ENCODE measurements around the gene CASTOR1. TPM values are rescaled to one million over a fixed set of nuclear protein-coding genes. Genes with fewer than 3 reads are reported as not detected.

The CASTOR1 gene
- total RNA-seq, 3 donors from 2014 or later: 1.1 to 2.9 (median 2.4) TPM

DNA sequence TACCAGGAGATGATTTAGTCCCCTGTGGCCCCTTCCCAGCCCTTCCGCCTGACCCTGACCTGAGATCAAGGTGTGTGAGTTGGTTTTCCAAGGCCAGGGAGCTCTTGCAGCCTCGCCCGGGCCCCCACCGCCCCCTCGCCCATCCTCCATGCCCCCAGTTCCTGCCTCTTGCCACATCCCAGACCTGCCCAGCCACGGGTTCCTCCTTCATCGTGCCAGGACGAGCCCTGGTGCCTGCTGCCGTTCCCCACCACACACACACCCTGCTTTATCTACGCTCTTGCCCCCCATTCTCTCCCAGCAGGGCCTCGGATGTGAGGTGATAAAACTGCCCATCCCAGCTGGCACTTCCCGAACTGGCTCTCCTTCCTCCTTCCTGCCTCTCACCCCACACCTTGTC lies 41.3 kb downstream of the CASTOR1 start:
- no peaks in the 10 kb centered on the region for H3K9me3 Mint-ChIP-seq
- no peak for ATAC-seq
- H3K27me3 Mint-ChIP-seq (ENCODE audit: low read depth): peaks cover 3% of the 10 kb centered on the region
- no peak for DNase-seq
- H3K4me3 Mint-ChIP-seq: peak overlapping the region; percentile 35
- H3K36me3 Mint-ChIP-seq (ENCODE audit: insufficient read depth): peaks cover 18% of the 10 kb centered on the region
- H3K4me1 Mint-ChIP-seq (ENCODE audit: low read depth): peaks cover 50% of the 10 kb centered on the region

GRCh38 chr22:30247561-30247960 lies 41.7 kb downstream of the CASTOR1 start:
- Mint-ChIP-seq H3K4me3 (peak overlapping the region; percentile 92), H3K27me3 (ENCODE audit: low read depth) (peaks cover 3% of the 10 kb centered on the region), H3K4me1 (ENCODE audit: low read depth) (peaks cover 49% of the 10 kb centered on the region), H3K9me3 (no peaks in the 10 kb centered on the region), H3K36me3 (ENCODE audit: insufficient read depth) (peaks cover 22% of the 10 kb centered on the region)
- no peak for ATAC-seq
- DNase-seq: no peak

DNA sequence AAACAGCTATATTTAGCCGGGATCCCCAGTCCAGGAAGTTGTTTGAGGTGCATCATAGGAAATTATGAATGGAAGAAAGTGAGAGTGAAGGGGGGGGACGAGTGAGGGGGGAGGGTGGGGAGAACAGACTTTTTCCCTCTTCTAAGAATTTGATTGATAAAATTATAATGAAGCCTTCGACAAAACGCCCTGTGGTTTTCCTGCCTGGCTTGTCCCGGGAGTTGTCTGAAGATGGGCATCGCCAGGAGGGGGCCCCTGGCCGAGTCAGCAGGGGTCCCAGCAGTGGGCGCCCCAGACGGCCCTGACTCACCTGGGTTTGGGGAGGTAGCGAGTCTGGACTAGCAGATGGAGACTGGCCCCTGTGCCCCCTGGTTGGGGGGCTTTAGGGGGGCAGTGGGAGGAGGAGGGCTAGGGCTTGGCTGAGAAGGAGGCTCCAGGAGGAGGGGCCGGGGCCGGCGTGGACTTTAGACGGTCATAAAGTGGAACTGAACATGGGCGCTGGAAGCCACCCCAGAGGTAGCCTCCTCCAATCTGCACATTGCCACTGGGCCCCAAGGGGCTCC lies 42.4 kb downstream of the CASTOR1 start:
- peak overlapping the region; percentile 92 for H3K4me3 Mint-ChIP-seq
- peaks cover 49% of the 10 kb centered on the region for H3K4me1 Mint-ChIP-seq (ENCODE audit: low read depth)
- DNase-seq (no peak), ATAC-seq (peak; percentile 5 to 10)
- no peaks in the 10 kb centered on the region for H3K9me3 Mint-ChIP-seq
- H3K36me3 Mint-ChIP-seq (ENCODE audit: insufficient read depth): peaks cover 23% of the 10 kb centered on the region
- H3K27me3 Mint-ChIP-seq (ENCODE audit: low read depth): peaks cover 3% of the 10 kb centered on the region

DNA sequence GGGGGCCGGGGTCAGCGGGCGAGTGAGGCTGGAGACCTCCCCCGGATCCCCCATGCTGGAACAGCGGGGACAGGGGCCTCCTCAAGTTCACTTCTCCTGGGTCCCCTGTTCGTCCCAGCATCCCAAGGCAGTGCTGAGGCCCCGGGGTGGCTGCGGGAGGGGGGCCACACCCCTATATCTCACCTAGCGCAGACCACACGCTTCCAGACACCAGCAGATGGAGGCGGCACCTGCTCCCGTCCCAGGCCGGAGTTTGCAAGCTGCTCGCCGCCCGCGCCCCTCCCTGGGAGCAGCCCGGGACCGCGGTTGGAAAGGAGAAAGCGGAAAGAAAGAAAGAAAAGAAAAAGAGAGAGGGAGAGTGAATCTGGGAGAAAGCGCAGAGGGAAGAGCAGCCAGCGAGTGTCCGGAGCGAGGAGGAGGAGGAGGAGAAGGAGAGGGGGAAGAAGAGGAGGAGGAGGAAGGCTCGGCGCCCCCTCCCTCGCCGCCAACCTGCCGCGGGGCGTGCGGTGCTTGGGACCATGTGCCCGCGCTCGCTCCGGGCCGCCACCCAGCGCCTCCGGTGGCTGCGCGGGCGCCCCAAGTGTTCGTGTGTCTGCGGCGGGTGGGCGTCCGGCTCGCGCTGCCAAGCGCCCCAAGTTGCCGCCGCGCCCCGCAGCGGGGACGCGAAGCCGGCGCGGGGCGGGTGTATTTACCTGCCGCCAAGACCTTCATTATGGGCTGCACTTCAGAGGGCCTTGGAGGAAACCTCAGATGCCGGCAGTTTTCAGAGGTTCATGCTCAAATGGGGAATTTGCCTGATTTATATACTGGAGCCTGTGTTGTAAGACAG lies 43.1 kb downstream of the CASTOR1 start, which contains the start of gene LIF:
Gene LIF, minus strand, starts transcription at position 775 of the 829 bp plus-strand sequence. Its CDS starts 64 bp downstream, at position 711.
- H3K4me3 Mint-ChIP-seq: peak within 1 kb of the TSS; percentile 92
- ATAC-seq (peak; percentile 82 to 83), DNase-seq (peak; percentile 51)
- peaks cover 23% of the 10 kb centered on the region for H3K36me3 Mint-ChIP-seq (ENCODE audit: insufficient read depth)
- H3K27me3 Mint-ChIP-seq (ENCODE audit: low read depth): peaks cover 3% of the 10 kb centered on the region
- H3K9me3 Mint-ChIP-seq: no peaks in the 10 kb centered on the region
- H3K4me1 Mint-ChIP-seq (ENCODE audit: low read depth): peaks cover 47% of the 10 kb centered on the region

DNA sequence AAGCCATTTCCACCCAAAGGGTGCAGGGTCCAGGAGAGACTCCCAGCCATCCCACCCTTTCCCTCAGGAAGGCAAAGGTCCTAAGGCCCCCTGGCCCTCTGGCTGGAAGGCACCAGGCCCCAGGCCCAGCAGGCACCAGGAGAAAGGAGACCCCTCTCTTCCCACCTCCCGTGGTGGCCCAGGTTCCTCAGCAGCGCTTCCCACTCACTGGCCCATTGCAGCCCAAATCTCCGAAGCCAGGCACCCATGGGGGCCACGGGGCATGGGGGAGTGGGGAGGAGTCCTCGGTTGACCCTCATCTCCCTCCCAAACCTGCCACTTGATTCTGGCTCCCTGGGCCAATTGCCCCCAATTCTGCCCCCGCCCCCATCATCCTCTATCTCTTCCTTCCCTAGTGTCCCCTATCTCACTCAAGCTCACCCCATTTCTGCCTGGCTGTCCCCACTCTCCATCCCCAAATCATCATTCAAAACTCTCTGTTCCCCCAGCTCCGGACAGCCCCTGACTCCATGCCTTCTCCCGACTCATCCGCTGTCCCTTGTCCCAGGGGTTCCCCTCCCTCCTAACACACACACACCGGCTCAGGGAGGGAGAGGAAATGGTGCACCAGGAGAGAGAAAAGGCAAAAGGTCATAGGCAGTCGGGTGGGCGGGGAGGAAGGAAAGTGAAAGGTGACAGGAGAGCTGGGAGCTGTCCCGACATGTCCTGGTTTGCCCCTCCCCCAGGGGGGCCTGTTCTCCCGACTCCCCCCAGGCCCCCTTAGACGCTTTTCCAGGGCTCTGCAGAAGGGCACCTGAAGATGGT lies 43.9 kb downstream of the CASTOR1 start:
- H3K9me3 Mint-ChIP-seq: no peaks in the 10 kb centered on the region
- peaks cover 23% of the 10 kb centered on the region for H3K36me3 Mint-ChIP-seq (ENCODE audit: insufficient read depth)
- peak in 1 of 2 donors; percentile 4 for ATAC-seq
- H3K4me1 Mint-ChIP-seq (ENCODE audit: low read depth): peaks cover 44% of the 10 kb centered on the region
- H3K27me3 Mint-ChIP-seq (ENCODE audit: low read depth): peaks cover 3% of the 10 kb centered on the region
- no peak for DNase-seq
- peak overlapping the region; percentile 92 for H3K4me3 Mint-ChIP-seq

DNA sequence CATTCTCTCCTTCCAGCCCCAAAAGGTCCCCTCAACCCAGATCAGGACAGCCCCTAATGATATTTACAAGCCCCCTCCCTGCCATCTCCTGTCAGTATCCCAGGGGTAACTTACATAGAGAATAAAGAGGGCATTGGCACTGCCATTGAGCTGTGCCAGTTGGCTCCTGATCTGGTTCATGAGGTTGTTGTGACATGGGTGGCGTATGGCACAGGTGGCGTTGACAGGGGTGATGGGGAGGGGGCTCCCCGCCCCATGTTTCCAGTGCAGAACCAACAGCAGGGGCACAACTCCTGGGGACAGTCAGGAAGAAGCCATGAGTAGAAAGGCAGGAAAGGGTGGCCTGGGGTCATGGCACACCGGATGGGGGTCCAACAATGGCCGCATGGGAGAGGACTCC lies 44.7 kb downstream of the CASTOR1 start:
- DNase-seq (no peak), ATAC-seq (no peak)
- Mint-ChIP-seq H3K4me1 (ENCODE audit: low read depth) (peaks cover 41% of the 10 kb centered on the region), H3K27me3 (ENCODE audit: low read depth) (peaks cover 3% of the 10 kb centered on the region), H3K9me3 (no peaks in the 10 kb centered on the region), H3K36me3 (ENCODE audit: insufficient read depth) (peaks cover 23% of the 10 kb centered on the region), H3K4me3 (peak overlapping the region; percentile 92)

DNA sequence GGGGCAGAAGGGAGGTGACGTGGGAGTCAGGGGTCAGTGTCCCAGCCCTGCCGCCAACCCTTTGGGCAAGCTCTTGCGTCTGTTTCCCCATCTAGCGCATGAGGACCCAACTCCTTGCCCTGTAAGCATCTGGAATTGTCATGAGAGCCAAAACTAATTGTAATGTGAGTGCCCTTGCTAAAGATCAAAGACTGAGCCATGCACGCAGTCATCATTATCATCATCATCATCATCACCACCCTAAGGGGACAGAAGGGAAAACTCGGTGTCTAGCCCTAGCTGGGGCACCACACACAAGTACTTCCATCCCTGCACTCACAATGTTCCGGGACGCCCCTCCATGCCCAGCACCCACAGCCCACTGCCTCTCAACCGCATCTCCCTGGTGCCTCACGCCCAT lies 45.2 kb downstream of the CASTOR1 start:
- peaks cover 41% of the 10 kb centered on the region for H3K4me1 Mint-ChIP-seq (ENCODE audit: low read depth)
- peaks cover 23% of the 10 kb centered on the region for H3K36me3 Mint-ChIP-seq (ENCODE audit: insufficient read depth)

DNA sequence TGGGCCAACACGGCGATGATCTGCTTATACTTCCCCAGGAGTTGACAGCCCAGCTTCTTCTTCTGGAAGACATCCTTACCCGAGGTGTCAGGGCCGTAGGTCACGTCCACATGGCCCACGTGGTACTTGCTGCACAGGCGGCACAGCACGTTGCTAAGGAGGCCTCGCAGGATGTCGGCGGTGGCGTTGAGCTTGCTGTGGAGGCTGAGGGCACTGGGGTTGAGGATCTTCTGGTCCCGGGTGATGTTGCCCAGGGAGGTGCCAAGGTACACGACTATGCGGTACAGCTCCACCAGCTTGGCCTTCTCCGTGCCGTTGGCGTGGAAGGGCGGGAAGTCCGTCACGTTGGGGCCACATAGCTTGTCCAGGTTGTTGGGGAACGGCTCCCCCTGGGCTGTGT lies 45.6 kb downstream of the CASTOR1 start:
- Mint-ChIP-seq H3K36me3 (ENCODE audit: insufficient read depth) (peaks cover 24% of the 10 kb centered on the region), H3K9me3 (no peaks in the 10 kb centered on the region), H3K4me1 (ENCODE audit: low read depth) (peaks cover 40% of the 10 kb centered on the region), H3K4me3 (peak overlapping the region; percentile 92), H3K27me3 (ENCODE audit: low read depth) (peaks cover 3% of the 10 kb centered on the region)
- no peak for ATAC-seq
- no peak for DNase-seq

More for the DNA sequence above, 45.2 kb downstream of the CASTOR1 start:
- no peaks in the 10 kb centered on the region for H3K9me3 Mint-ChIP-seq
- H3K27me3 Mint-ChIP-seq (ENCODE audit: low read depth): peaks cover 3% of the 10 kb centered on the region
- ATAC-seq: no peak
- H3K4me3 Mint-ChIP-seq: peak overlapping the region; percentile 92
- DNase-seq: no peak

DNA sequence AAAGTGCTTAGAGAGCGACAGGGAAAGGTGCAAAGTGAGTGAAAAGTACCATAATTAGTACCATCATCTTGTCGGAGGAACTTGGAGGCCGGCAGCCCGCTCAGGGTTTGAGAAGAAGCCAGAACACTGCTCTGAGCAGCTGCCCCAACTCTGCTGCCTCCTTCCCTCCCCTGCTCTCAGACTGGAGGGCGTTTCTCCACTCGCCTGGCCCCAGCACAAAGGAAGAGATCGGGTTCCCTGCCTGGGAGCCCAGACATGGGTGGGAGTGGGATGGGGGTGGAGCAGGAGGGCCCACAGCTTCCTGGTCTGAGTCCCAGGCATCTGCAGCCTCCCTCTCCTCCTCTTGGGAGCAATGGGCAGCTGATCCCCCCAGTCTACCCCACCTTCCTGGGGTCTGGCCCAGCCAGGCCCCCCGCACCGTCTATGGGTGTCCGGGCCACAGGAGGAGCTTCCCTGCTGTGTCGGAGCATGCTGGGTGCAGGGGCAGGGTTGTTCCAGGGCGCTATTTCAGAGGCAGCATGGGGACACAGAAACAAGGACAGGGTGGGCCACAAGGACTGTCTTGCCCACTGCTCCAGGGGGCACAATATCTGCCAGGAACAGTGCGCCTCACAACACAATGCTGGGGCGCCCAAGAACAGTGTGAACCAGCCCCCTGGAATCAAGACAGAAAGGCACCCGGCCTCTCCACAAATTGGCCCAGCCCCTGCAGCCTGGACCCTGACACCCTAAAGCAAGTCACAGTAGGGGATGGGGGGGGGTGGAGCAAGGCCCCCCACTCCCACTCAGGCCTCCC lies 47.5 kb downstream of the CASTOR1 start:
- peak overlapping the region; percentile 92 for H3K4me3 Mint-ChIP-seq

DNA sequence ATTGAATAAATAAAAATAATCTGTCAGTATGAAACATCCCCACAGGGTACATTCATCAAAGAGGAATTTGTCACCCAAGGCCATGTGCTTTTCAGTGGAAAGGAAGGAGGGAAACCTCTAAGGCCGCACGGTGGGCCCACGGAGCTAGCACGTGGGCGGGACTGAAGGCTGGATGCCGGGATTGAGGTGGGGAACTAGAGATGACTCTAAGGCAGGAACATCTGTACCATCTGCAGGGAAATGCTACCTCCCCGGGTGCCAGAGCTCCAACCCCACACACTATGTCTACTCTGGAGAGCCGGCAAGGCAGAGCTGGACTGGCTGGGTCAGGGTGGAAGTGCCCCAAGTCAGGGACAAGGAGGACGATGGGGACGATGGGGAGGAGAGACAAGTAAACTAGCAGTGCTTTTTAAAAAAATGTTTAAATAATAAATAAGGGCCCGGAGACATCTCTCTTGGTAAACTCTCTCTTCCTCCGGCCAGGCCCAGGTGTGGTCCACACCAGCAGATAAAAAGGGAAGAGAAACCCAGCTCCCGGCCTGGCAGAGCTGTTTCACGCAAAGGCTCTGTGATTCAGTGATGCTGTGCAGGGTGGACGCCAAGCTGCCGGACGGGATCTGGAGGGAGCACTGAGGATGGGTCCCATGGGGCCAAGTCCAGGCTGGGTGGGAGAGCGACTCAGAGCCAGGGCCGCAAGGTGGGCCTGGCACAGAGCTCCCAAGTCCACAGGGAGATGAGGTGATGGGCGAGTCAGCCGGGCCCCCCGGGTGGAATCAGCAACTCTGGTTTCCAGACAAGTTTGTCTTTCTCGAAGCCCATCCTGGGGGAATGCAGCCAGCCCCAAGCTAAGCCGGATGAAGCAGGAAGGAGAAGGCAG lies 48.5 kb downstream of the CASTOR1 start:
- H3K27me3 Mint-ChIP-seq (ENCODE audit: low read depth): no peaks in the 10 kb centered on the region
- no peak for DNase-seq
- ATAC-seq: no peak
- peak overlapping the region; percentile 92 for H3K4me3 Mint-ChIP-seq
- H3K4me1 Mint-ChIP-seq (ENCODE audit: low read depth): peaks cover 21% of the 10 kb centered on the region
- peaks cover 24% of the 10 kb centered on the region for H3K36me3 Mint-ChIP-seq (ENCODE audit: insufficient read depth)
- no peaks in the 10 kb centered on the region for H3K9me3 Mint-ChIP-seq

More for the DNA sequence above, 47.5 kb downstream of the CASTOR1 start:
- ATAC-seq (no peak), DNase-seq (no peak)
- H3K9me3 Mint-ChIP-seq: no peaks in the 10 kb centered on the region
- H3K27me3 Mint-ChIP-seq (ENCODE audit: low read depth): no peaks in the 10 kb centered on the region
- peaks cover 24% of the 10 kb centered on the region for H3K36me3 Mint-ChIP-seq (ENCODE audit: insufficient read depth)
- H3K4me1 Mint-ChIP-seq (ENCODE audit: low read depth): peaks cover 24% of the 10 kb centered on the region

DNA sequence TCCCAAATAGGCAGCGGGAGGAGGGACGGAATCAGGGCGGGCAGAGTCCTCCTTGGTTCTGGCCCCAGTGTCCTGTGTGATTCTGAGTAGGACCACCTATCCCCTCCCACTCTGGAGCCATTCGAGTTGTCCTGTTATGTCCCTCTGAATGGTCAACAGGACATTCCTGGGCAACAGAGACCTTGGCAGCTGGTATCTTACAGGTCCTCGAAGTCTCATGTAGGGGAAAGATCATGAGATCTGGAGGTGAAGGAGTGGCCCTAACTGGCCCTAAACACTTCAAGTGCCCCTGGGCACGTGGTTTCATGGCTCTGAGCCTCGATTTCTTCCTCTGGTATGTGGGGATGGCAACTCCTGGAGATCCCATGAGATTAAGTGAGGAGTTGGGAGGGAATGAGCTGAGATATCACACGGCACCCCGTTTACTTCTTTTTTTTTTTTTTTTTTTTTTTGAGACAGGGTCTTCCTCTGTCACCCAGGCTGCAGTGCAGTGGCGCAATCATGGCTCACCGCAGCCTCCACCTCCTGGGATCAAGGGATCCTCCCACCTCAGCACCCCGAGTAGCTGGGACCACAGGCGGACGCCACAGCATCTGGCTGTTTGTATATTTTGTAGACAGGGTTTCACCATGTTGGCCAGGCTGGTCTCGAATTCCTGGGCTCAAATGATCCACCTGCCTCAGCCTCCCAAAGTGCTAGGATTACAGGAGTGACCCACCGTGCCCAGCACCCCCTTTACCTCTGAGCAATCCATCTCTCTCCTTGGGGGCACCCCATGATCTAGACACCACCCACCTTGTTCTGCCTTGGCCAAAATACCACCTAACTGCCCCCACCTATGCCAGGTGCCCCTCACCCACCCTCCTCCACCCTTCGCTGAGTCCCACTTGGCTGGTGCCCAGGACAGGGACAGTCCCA lies 49.6 kb downstream of the CASTOR1 start:
- DNase-seq (no peak), ATAC-seq (no peak)
- Mint-ChIP-seq H3K4me3 (no peak overlapping the region), H3K27me3 (ENCODE audit: low read depth) (no peaks in the 10 kb centered on the region), H3K4me1 (ENCODE audit: low read depth) (peaks cover 17% of the 10 kb centered on the region), H3K36me3 (ENCODE audit: insufficient read depth) (peaks cover 22% of the 10 kb centered on the region), H3K9me3 (no peaks in the 10 kb centered on the region)
